ENCODE measurements around the gene LARGE1.

The LARGE1 gene

DNA sequence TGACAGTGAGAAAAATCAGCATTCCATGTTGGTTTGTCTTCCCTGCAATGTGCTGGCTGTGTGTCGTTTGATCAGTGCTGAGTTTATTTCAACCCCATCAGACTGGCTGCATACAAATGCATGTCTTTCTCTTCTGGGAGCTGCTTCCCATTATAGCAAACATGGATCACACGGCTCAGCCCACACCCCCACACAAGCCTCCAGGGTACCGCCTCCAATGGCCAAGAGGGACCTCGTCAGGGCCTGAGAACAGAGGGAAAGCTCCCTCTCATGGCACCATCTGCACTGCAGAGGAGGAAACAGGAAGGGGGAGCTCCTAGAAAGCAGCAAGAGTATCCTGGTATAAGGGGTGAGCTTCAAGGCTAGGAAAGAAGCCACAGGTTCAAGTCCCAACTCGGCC lies 214.2 kb downstream of the LARGE1 start:
- DNase-seq: no peak

DNA sequence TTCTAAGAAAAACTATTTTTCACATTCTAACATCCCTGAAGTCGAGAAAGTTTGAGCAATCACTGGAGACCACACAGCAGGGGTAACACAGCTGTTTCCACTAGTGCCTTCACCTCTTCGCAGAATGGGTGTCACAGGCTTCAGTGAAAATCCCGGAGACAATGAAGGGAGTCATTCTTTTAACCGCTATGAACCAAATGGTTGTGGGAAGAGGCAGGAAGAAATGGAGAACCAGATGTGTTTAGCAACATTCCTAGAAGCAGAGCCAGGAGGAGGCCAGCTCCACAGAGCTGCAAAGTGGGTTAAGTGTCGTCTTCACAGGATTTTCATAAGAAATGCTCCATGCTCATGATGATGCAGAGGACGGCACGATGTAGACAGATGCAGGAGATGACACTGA lies 221.1 kb downstream of the LARGE1 start:
- DNase-seq: no peak

DNA sequence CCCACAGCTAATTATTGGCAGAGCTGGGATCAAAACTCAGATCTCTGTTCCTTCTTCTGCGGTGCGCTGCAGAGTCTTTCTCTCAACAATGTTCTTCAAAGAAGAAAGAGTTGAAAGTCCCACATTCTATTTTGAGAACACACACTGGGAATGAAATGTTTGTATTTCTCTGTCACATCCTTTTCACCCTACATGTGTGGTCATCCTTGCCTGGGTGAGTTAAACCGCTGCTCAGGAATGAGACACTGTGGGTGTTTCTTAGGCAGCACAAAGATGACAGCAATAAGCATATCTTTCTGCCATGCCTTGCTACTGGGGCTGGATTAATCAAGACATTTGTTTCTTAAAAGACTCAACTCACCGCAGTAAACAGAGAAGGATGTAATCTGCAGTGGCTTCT lies 222.6 kb downstream of the LARGE1 start:
- no peak for DNase-seq

DNA sequence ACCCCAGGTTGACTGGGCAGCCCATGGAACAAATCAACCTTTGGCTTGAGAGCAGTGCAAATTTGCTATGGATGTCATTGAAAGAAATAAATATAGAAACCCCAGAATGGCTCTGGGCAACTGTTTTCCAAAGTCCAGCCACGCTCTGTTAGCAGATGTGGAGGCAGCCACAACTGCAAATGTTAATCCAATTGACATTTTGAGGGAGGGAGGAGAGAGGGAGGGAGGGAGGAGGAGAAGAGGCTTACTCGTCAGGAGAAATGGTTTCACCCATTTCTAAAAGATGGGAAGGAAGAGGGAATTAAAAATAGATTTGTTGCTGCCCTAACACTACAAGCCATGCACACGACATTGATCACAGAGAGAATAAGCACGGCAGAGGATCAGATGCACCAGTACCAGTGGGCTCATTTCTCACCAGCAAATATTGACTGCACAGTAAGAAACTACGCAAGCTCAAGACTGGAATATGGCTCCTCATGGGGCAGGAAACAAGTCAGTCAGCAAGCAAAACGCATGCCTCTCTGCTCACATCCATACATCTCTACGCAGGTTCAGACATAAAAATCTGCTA lies 229.1 kb downstream of the LARGE1 start:
- no peak for DNase-seq

DNA sequence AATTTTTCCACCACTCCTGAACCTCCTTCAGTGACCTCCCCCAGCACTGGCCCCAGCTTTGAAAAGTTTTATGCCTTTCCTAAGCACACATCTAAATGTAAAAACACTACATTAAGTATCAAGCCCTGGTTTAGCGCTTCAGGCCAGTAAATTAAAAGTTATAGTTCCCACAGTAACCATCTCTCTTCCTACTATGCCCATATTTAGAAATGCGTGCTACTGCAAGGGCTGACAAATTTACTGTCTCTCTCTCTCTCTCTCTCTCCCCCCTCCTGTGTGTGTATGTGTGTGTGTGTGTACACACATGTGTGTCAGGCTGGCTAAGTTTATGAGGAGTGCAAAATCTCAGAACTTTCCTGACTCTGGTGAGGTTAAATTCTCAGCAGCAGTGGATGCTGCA lies 231.4 kb downstream of the LARGE1 start:
- no peak for DNase-seq

DNA sequence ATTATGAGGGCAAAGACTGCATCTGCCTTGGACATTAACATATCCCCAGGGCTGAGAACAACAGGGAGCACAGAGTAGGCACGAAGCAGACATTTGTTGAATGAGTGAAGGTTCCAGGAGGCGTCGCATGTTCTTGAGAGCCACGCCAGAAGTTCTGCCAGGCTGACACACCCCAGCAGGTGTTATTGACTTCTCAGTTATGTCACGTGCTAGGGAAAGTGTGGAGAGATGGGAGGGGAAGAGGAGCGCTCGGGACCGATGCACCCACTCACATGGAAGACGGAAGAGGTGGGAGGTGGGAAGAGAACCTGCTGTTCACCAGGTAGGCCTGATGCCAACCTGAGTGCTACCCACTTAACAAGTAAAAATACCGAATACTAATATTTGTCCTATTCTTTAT lies 232.8 kb downstream of the LARGE1 start:
- DNase-seq: no peak

DNA sequence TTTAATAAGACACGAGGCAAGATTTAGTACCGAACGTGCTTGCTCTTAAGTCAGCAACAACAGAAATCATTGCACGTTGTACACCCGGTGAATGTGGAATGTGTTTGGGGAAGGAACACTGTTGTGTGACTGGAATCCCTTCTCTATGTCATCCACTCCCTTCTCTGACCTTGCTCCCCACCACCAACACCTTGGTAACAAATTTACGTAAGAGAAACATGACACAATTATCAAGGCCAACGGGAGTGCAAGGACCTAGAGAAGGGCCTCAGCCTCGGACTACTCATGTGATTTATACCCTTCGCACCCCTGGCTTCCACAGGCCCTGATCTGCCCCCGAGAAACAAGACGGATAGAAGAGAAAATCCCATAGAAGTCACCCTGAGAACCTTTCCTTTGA lies 236.2 kb downstream of the LARGE1 start:
- DNase-seq: no peak

DNA sequence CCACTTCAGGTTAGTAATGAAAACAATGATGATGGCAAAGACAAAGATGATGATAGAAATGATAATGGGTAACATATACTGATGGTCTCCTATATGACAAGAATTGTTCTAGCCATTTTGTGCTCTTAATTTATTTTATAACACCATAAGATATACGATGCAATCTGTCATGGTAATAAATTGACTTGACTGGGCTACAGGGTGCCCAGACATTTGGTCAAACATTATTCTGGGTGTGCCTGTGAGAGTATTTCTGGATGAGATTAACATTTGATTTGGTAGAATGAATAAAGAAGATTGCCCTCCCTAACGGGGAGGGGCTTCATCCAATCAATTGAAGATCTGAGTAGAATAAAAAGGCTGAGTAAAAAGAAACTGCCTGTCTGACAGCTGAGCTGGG lies 237.3 kb downstream of the LARGE1 start:
- DNase-seq: no peak

DNA sequence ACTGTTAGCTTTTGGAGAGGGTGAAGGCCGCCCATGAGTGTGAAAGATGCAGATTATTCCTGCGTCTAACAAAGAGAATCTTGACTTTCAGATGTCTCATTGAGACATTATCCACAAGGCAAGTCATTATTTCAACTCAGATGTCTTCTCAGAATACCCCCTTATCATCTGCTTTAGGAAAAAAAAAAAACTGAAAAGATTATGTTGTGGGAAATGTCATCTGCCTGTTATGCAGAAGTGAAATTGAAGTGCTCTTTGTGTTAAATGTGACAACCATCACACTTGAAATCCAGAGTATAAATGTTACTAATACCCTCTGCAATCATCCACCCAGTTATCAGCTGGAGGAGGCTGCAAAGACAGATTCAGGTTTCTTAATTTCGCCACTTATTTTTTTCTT lies 239.6 kb downstream of the LARGE1 start:
- DNase-seq: no peak

DNA sequence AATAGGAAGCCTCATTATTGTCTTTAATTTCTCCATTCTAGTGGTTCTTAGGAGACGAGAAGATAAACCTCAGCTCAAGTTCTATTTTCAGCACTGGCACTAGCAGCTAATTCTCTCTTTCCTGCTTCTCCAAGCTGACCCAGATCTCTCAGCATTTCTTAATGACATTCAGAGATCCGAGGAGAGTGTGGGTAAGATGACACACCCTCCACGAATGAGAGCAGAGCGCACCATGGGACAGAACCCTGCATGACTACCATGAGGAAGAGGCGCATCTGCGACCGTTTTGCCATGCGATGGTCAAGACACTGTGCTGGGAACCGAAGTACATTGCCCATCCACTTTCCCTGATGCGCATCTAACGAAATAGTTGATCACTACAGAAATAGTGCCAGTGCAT lies 241.8 kb downstream of the LARGE1 start:
- no peak for DNase-seq

DNA sequence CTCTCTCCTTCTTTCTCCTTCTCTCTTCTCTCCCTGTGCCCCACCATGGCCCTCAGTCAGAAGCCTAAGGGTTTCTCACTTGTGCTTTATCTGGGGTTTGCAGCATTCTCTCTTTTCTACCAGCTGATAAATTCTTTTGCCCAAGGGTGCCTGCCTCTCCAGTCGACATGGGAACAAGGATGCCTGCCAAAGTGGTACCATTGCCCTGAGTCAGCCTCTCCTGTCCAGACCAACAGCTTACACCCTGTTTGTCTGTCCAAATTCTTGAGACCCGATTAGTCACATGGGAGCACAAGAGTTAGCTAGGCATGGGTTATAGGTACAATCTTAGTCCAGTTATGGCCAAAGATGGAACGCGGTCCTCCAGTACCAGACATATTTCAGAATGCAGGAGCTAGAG lies 242.7 kb downstream of the LARGE1 start:
- DNase-seq: no peak

DNA sequence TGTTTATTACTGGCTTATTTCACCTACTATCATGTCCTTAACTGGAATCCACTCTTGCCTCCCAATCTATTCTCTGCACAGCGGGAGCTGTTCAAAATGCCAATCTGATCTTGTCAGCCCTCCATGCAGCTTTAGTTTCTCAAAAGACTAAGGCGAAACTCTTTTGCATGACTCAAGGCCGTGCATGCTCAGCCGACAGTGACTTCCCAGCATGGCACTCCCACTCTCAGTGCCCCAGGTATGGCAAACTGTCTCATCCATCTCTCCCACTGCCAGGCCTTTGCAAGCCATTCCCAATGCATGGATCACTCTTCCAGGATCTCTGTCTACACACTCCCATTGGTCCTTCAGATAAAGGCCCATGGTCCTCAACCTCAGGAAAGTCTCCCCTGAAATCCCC lies 245.9 kb downstream of the LARGE1 start:
- DNase-seq: no peak

DNA sequence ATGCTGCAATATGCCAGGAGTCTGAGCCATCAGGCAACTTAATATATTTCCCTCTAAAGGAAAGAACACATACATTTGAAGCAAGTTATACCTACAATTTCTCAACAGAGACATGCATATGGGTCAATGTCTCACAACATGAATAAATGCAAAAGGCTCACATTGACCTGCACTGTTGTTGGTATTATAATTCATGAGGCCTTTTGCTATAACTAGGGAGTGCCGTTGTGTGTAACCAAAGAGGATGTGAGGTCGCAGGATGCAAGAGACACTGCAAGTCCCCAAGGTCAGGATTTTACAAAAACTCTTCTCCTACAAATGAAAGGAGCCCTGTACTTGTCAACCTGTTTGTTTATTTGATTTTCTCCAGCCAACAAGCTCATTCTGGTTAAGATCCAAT lies 250.5 kb downstream of the LARGE1 start:
- DNase-seq: no peak

DNA sequence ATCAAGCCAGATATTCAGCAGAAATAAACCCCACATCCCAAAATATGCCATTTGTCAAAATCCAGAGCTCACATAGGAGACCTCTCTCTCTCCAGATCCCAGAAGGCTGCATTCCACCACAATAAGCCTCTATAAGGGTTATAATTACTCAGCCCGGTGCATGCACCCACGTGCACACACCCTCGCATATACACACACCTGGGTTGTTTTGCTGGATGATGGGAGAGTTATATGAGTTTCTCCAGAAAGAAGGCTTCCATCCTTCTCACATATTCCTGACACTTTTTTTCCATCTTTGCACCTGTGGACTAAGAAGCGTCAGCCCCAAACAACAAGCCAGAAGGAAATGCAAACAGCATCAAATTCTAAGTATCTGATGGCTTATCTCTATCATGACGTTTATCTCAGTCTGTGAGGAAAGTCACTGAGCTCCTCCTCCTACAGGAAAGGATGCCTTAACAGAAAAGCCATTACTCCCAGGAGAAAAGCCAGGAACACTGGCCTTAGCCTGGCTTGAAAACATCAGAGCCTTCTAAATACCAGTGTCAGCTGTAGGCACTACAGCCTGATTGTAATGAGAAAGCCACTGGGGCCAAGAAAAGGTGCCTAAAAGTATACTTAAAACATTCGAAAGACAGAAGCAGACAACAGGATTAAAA lies 253.2 kb downstream of the LARGE1 start:
- no peak for DNase-seq

DNA sequence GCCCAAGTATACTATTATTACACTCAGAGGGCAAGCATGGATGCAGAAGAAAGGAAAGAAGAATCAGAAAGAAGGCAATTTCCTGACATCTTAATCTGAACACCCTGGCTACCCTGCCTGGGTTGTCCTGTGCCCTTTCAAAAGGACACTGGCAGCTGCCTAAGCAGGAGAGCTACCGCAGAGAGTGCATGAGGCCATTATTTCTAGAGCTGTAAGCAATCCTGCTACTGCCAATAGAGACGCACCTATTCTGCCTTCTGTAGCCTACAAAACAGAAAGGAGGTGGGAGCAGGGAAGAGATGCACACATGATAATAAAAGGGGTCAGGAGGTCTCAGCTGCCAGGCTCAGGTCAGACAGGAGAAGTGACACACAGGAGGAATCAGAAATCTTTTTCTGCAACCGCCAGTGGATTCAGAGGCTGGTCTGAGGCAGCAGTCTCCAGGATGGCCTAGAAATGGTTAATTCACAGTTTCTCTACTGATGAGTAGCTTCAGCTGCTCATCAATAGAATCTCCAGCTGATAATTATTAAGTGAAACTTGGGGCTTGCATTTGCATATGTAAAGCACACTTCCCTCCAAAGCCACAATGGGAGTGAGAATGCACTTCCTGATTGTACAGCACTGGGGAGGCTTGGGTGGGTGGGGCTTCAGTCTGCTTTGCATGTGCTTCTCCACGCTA lies 253.9 kb downstream of the LARGE1 start:
- no peak for DNase-seq

DNA sequence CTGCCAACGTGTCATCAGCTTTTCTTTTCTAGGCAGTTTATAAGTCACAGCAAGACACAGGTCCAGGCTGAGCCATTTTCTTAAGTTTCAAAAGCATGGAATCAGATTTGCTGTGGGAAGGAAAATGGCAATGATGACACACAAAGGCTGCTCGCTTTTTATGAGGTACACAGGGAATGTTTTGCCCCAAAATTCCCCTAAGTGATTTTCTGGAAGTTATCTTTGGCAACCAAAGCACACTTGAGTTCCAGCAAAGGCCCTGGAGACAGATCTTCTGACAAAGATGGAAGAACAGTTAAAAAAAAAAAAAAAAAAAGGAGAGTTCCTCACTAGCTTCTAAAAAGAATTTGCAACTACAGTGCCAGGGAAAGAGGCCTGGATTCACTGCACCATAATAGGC lies 260.8 kb downstream of the LARGE1 start:
- DNase-seq: no peak

DNA sequence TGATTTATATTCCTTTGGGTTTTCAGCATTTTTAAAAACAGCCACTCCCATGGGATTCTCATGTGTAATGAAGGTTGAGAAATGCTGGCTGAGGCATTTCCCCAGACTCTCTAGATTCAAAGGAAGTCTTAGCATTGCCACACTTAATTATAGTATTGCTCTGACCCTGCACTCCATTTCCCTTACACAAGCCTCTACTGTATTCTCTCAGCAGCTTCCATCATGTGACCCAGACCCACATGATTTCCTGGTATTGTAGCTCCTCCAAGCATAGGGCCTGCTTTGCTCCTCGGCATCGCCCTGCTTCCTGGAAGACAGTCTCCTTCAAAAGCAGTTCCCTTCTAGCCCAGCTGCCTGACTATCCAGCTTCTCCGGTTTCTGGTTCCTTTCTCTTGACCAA lies 261.5 kb downstream of the LARGE1 start:
- DNase-seq: no peak

DNA sequence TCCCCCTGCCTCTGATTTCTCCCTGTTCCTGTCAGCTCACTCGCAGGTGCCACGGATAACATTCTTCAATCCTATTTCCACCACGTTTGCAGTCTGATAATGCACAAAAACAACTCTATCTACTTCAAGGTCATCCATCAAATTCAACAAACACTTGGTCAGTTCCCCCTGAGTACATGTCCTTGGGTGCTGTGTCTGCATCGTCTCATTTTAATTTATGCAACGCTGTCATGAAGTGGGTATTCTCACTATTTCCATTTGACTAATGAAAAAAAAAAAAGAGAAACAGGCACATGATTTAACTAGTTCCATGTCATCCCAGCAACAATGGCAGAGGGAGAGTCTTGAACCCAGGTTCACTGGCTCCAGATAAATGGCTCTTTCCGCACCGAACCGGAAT lies 262.6 kb downstream of the LARGE1 start:
- DNase-seq: no peak

DNA sequence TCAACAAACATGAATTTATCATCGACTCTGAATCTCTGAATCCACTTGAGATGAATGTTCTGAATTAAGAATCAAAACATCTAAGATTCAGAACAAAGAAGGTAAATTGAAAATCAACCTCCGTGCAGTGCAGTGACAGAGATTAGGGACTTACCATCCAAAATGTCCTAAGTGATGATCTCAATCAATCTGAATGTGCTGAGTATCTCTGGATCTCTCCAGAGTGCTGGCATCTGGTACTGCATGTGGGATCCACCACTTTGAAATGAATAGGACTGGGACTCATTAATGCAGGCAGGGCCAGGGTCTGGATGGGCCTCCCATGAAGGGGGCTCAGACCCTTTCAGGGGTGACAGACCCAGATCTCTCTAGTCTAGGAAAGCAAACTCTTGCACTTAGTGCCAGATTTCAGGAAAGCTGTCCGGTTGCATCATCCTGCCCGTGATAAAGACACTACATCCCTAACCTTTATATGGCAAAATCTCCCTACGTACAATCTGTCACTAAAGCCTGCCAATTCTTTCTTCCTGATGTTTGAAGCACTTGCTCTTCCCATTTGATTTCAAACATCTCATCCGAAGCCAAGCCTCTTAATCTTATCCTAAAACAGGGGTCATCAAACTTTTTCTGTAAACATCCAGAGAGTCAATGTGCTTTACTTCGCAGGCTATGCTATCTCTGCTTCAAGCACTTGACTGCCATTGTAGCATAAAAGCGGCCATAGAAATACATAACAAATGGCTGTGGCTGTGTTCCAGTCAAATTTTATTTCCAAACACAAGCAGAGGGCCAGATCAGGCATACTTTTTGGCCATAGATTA lies 263.3 kb downstream of the LARGE1 start:
- DNase-seq: no peak

DNA sequence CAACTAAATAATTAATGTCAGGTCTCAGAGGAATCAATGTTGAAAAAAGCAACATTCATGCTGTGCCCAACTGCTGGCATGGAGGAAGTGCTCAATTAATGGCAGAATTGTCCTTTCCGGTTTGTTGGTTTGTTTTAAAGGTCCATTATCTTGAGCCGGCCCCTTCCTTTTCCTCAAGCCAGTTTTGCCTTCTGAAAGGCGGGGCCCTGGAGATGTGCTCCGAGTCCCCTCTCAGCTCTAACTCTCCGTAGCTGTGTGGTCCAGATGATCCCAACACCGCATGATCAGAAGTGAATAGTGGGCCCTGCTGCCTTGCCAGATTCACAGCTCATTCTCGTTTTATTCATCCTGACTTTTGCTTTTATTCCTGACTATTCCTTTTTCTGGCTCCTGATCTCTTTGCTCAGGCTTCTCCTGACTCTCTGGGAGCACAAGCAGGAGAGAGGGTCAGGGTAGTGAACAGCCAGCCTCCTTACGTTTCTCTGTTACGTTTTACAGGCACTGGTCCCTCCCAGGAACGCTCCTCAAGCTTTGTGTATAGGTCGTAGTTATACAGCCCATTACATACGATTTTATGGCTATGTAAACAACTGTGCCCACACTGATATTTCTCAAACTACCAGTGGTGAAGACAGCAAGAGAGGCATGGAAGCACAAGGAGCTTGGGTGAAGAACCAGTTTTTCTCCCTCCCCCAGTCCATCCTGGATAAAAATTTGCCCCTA lies 265.9 kb downstream of the LARGE1 start:
- no peak for DNase-seq

DNA sequence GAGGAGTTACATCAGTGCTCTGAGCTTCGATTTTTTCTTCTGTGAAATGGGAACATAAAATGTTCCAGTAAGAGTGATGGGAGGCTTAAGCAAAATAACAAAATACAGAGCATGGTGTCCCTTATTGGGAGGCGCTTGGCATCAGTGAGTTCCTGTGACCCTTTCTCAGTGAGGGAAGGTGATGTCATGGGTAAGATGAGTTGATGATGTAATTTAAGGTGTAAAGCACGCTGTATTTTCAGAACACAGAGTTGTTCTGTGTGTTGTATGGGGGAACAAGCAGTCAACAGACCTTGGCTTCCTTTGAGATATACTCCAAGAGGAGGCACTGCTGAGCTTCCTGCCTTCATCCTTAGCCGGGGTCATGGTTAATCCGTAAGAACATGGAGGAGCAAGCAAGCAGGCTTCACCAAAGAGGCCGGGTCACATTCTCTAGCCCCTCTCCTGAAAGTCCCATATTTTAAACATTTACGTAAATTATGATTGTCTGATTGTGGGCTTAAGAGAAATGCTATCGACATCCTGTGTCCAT lies 266.7 kb downstream of the LARGE1 start:
- DNase-seq: no peak

DNA sequence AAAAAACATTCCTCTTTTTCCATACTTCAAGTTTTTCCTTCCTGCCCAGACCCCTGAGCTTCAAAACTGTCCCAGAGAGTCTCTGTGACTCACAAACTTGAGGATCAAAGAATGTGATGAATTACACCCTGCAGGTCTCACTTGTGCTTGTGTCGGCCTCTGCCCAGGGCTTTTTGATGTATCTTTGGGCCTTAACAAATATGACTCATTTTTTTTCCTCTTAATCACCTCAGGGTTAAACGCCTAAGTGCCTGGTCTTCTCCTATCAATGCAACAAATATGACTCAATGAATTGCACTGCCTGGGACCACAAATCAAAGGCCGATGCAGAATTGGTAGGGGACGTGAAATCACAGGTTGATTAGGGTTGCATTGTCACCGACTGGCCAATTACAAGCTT lies 267.7 kb downstream of the LARGE1 start:
- DNase-seq: no peak

DNA sequence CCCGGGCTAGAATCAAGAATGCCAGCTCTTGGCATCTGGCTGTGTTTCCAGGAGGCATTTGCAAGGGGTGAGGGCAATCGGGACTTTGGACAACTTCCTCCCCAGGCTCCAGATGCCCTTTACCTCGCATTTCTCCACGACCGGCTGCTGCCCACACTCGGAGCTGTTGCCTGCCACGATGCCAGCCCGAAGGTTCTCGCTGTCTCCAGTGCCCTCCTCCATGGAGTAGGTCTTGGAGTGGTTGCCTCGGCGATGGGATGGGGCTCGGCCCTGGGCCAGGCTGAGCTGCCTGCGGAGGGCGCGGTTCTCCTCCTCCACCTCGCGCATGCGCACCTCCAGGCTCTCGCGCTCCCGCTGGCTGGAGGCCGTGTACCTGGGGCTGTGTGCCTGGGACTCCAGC lies 270.0 kb downstream of the LARGE1 start:
- no peak for DNase-seq

All from stimulated activated naive CD4-positive, alpha-beta T cell treated with Interleukin-2 at 50 U/mL for 16 hours (primary cell).